DMS53 (cell line): Measurements from ENCODE around the gene MMP3.
A peak's percentile ranks its signal among the peaks of the same experiment; 100 is the strongest.

Experiments used
- DNase-seq: peaks from one replicate; lab custom pipeline; 2025; lab: John Stamatoyannopoulos, UW

Gene MMP3

GRCh38 chr11:102843489-102843888 is at the start of gene MMP3:
MMP3 (minus strand) TSS chr11:102843609; CDS start chr11:102843546, 63 bp downstream.
- no peak for DNase-seq

GRCh38 chr11:102891736-102892135 is 48.3 kb upstream of the MMP3 start:
- no peak for DNase-seq

GRCh38 chr11:102886999-102887398 is 43.6 kb upstream of the MMP3 start:
- DNase-seq = no peak

- DNase-seq = no peak
These were observed 39.7 kb upstream of the MMP3 start for GRCh38 chr11:102883141-102883540.

GRCh38 chr11:102882389-102883024 is 39.1 kb upstream of the MMP3 start:
- peak; percentile 25 for DNase-seq

- no peak for DNase-seq
These were observed 36.4 kb upstream of the MMP3 start for GRCh38 chr11:102879801-102880200.

GRCh38 chr11:102878595-102878994 is 35.2 kb upstream of the MMP3 start:
- no peak for DNase-seq

- no peak for DNase-seq
These were observed 31.4 kb upstream of the MMP3 start, which contains the start of gene MMP12 for GRCh38 chr11:102874852-102875251. MMP12 (minus strand) TSS chr11:102874982; CDS start chr11:102874937, 45 bp downstream.

GRCh38 chr11:102869354-102869964 is 26.1 kb upstream of the MMP3 start:
- peak; percentile 98 for DNase-seq

- peak; percentile 21 for DNase-seq
These were observed 24.9 kb upstream of the MMP3 start for GRCh38 chr11:102868339-102868738.

GRCh38 chr11:102864724-102865123 is 21.3 kb upstream of the MMP3 start:
- DNase-seq = no peak

- DNase-seq = no peak
These were observed 10.5 kb upstream of the MMP3 start for GRCh38 chr11:102853956-102854355.

- no peak for DNase-seq
These were observed 9.6 kb upstream of the MMP3 start for GRCh38 chr11:102853055-102853454.

GRCh38 chr11:102850973-102851745 is 7.8 kb upstream of the MMP3 start:
- no peak for DNase-seq

- no peak for DNase-seq
These were observed 5.9 kb upstream of the MMP3 start for GRCh38 chr11:102849311-102849710.

GRCh38 chr11:102846292-102846691 is 2.9 kb upstream of the MMP3 start:
- DNase-seq = no peak

- no peak for DNase-seq
These were observed 479 bp downstream of the MMP3 start for GRCh38 chr11:102842930-102843329.

- no peak for DNase-seq
These were observed 3.4 kb downstream of the MMP3 start for GRCh38 chr11:102840018-102840417.

GRCh38 chr11:102837646-102838045 is 5.8 kb downstream of the MMP3 start:
- no peak for DNase-seq

GRCh38 chr11:102837156-102837555 is 6.3 kb downstream of the MMP3 start:
- DNase-seq = no peak

GRCh38 chr11:102836290-102836875 is 7.0 kb downstream of the MMP3 start:
- DNase-seq = peak; percentile 29

- no peak for DNase-seq
These were observed 9.7 kb downstream of the MMP3 start for GRCh38 chr11:102833731-102834130.

- DNase-seq = no peak
These were observed 10.8 kb downstream of the MMP3 start for GRCh38 chr11:102832612-102833011.
